SK-N-SH (cell line): ENCODE data around the gene FSTL5. TPM values are rescaled to one million over a fixed set of nuclear protein-coding genes. Genes with fewer than 3 reads are reported as not detected.

ENCODE experiments used
- CTCF ChIA-PET: fragments of 300-600, 350-600 bp; formaldehyde crosslinking; extraction: SDS; loops from one replicate; lab custom pipeline; 2021; lab: Yijun Ruan, JAX
- POLR2A ChIA-PET: fragments of 350-600 bp; sonication (Branson Sonifier 250); formaldehyde crosslinking; extraction: SDS; loops from one replicate; lab custom pipeline; 2020; ENCODE audit warnings: antibody characterized with exemption, inconsistent platforms; lab: Yijun Ruan, JAX
- DNase-seq: peaks from one replicate; pipeline ENCODE4 v3.0.0; 2012
- H2AFZ ChIP-seq: fragments of 200-600 bp; sonication (generic); 2 replicates; pipeline ENCODE4 v1.8.1; 2016; ENCODE audit warnings: antibody characterized with exemption, mild to moderate bottlenecking, low read depth
- H3F3A ChIP-seq: fragments of 200-600 bp; sonication (generic); replicated peaks from 2 replicates; pipeline ENCODE3; 2016; ENCODE audit warnings: antibody characterized with exemption, mild to moderate bottlenecking; ENCODE audit not compliant: insufficient read depth
- H3K27ac ChIP-seq, 2 experiments: fragments of 200-500 bp in 1 of 2; fragments of 200-600 bp in 1 of 2; sonication (Bioruptor generic) in 1 of 2; sonication (generic), shearing (Covaris generic) in 1 of 2; 2 replicates each; pipeline versions ENCODE4 v1.5.1 to v1.6.1; 2014 to 2016; ENCODE audit warnings: low read depth in 2 of 2, inconsistent platforms in 1 of 2, low read length in 1 of 2, mild to moderate bottlenecking in 1 of 2, mixed read lengths in 1 of 2
- H3K27me3 ChIP-seq: fragments of 200-600 bp; sonication (generic), shearing (Covaris generic); 2 replicates; pipeline ENCODE4 v1.6.1; 2016; ENCODE audit warnings: mixed run types; ENCODE audit not compliant: insufficient read depth
- H3K36me3 ChIP-seq, 2 experiments: fragments of 200-500 bp in 1 of 2; fragments of 200-600 bp in 1 of 2; sonication (Bioruptor generic) in 1 of 2; sonication (generic) in 1 of 2; replicated peaks in 1 of 2; 2 replicates each; pipeline versions ENCODE3 to v1.5.1; 2014 to 2016; ENCODE audit warnings: low read length in 1 of 2, mild to moderate bottlenecking in 1 of 2; ENCODE audit not compliant: insufficient read depth in 2 of 2, control insufficient read depth in 1 of 2
- H3K4me1 ChIP-seq, 2 experiments: fragments of 200-500 bp in 1 of 2; fragments of 200-600 bp in 1 of 2; sonication (Bioruptor generic) in 1 of 2; sonication (generic), shearing (Covaris generic) in 1 of 2; 2 replicates each; pipeline versions ENCODE4 v1.5.1 to v1.6.1; 2014 to 2016; ENCODE audit warnings: low read depth in 1 of 2, low read length in 1 of 2, mixed run types in 1 of 2; ENCODE audit not compliant: insufficient read depth in 2 of 2, control insufficient read depth in 1 of 2
- H3K4me2 ChIP-seq: fragments of 200-600 bp; sonication (generic), shearing (Covaris generic); 2 replicates; pipeline ENCODE4 v1.6.1; 2017; ENCODE audit warnings: mixed run types
- H3K4me3 ChIP-seq, 2 experiments: fragments of 200-500 bp in 1 of 2; fragments of 200-600 bp in 1 of 2; sonication (Bioruptor generic) in 1 of 2; sonication (generic), shearing (Covaris generic) in 1 of 2; 2 replicates each; pipeline versions ENCODE4 v1.5.1 to v1.8.1; 2014 to 2016; ENCODE audit warnings: low read depth in 2 of 2, inconsistent platforms in 1 of 2, low read length in 1 of 2, mild to moderate bottlenecking in 1 of 2, mixed read lengths in 1 of 2, moderate library complexity in 1 of 2
- H3K79me2 ChIP-seq: fragments of 200-600 bp; sonication (generic); 2 replicates; pipeline ENCODE4 v1.8.1; 2017; ENCODE audit warnings: mild to moderate bottlenecking; ENCODE audit not compliant: insufficient read depth
- H3K9ac ChIP-seq: fragments of 200-600 bp; sonication (generic); 2 replicates; pipeline ENCODE4 v1.6.1; 2017; ENCODE audit warnings: mixed run types
- H3K9me2 ChIP-seq: fragments of 200-600 bp; sonication (generic); 2 replicates; pipeline ENCODE4 v1.6.1; 2017; ENCODE audit warnings: mixed run types
- H3K9me3 ChIP-seq: fragments of 200-600 bp; sonication (generic); 2 replicates; pipeline ENCODE4 v1.6.1; 2017; ENCODE audit warnings: mixed run types, mild to moderate bottlenecking, moderate library complexity
- H4K20me1 ChIP-seq: fragments of 200-600 bp; sonication (generic); 2 replicates; pipeline ENCODE4 v1.6.1; 2017; ENCODE audit warnings: mild to moderate bottlenecking, mixed run types; ENCODE audit not compliant: insufficient read depth
- CHD2 ChIP-seq: fragments of 150-350 bp; IDR thresholded peaks from 2 replicates; pipeline ENCODE4 v1.6.1; 2018; ENCODE audit warnings: low read length; ENCODE audit not compliant: partially characterized antibody
- FOSL2 ChIP-seq: IDR thresholded peaks from 2 replicates; pipeline ENCODE4 v1.4.0; 2012; ENCODE audit warnings: low read depth, mild to moderate bottlenecking, moderate library complexity, borderline replicate concordance
- FOXJ3 ChIP-seq: sonication (generic); formaldehyde crosslinking; IDR thresholded peaks from 2 replicates; pipeline ENCODE4 v1.5.1; 2020; ENCODE audit warnings: mild to moderate bottlenecking, missing genetic modification reagents
- GABPA ChIP-seq: IDR thresholded peaks from 2 replicates; pipeline ENCODE4 v1.4.0; 2012; ENCODE audit warnings: low read depth, mild to moderate bottlenecking
- GATA2 ChIP-seq: sonication (generic); formaldehyde crosslinking; IDR thresholded peaks from 2 replicates; pipeline ENCODE4 v1.5.0; 2020; ENCODE audit warnings: mild to moderate bottlenecking, missing genetic modification reagents
- JUND ChIP-seq: IDR thresholded peaks from 2 replicates; pipeline ENCODE4 v1.4.0; 2012
- NRF1 ChIP-seq: IDR thresholded peaks from 2 replicates; pipeline ENCODE4 v1.6.1; 2012; ENCODE audit warnings: low read depth, mild to moderate bottlenecking, low read length
- RAD21 ChIP-seq: IDR thresholded peaks from 2 replicates; pipeline ENCODE4 v1.6.1; 2012; ENCODE audit warnings: mild to moderate bottlenecking, low read length
- SIN3A ChIP-seq: IDR thresholded peaks from 2 replicates; pipeline ENCODE4 v1.6.1; 2012; ENCODE audit warnings: low read depth, mild to moderate bottlenecking, low read length, moderate library complexity, borderline replicate concordance
- TAF1 ChIP-seq: IDR thresholded peaks from 2 replicates; pipeline ENCODE4 v1.6.1; 2012; ENCODE audit warnings: low read depth, mild to moderate bottlenecking, low read length, moderate library complexity, borderline replicate concordance
- TEAD4 ChIP-seq: IDR thresholded peaks from 2 replicates; pipeline ENCODE4 v1.4.0; 2012; ENCODE audit warnings: mild to moderate bottlenecking, borderline replicate concordance; ENCODE audit not compliant: insufficient read depth
- WGBS: methylation state at CpG from one replicate; pipeline ENCODE4 v1.1.6; 2017; ENCODE audit warnings: low lambda C conversion rate; 5-methylcytosine and 5-hydroxymethylcytosine counted together
- polyA plus RNA-seq, 3 experiments: library from polyadenylated mRNA; depleted of rRNA; stranded (reverse); fragments of >200 nt; gene quantifications; 2 replicates each; pipeline ENCODE4 v1.2.3, GENCODE V29; 2012
- TF ChIP-seq, protein P1 (sequence below): IDR thresholded peaks from 2 replicates; pipeline ENCODE4 v1.4.0; 2012; ENCODE audit warnings: low read depth, borderline replicate concordance
- TF ChIP-seq, protein P2 (sequence below): IDR thresholded peaks from 2 replicates; pipeline ENCODE4 v1.6.1; 2012; ENCODE audit warnings: mild to moderate bottlenecking, low read depth, low read length, moderate library complexity
- TF ChIP-seq, protein P3 (sequence below): fragments of 150-350 bp; IDR thresholded peaks from 2 replicates; pipeline ENCODE4 v1.6.1; 2016; ENCODE audit warnings: mild to moderate bottlenecking, low read depth, low read length
- TF ChIP-seq, protein P4 (sequence below): fragments of 150-350 bp; IDR thresholded peaks from 2 replicates; pipeline ENCODE4 v1.6.1; 2017; ENCODE audit warnings: antibody characterized with exemption, low read length, low read depth, borderline replicate concordance
- TF ChIP-seq, protein P5 (sequence below): fragments of 200-600 bp; sonication (generic); IDR thresholded peaks from 2 replicates; pipeline ENCODE4 v1.6.1; 2017; ENCODE audit warnings: antibody characterized with exemption, mild to moderate bottlenecking, moderate library complexity
- TF ChIP-seq, protein P6 (sequence below): IDR thresholded peaks from 2 replicates; pipeline ENCODE4 v1.4.0; 2012; ENCODE audit warnings: low read depth, borderline replicate concordance

Gene FSTL5
- polyA plus RNA-seq, 1 of the 3 experiments (the other 2 are of a cell fraction): 0.07 TPM

DNA sequence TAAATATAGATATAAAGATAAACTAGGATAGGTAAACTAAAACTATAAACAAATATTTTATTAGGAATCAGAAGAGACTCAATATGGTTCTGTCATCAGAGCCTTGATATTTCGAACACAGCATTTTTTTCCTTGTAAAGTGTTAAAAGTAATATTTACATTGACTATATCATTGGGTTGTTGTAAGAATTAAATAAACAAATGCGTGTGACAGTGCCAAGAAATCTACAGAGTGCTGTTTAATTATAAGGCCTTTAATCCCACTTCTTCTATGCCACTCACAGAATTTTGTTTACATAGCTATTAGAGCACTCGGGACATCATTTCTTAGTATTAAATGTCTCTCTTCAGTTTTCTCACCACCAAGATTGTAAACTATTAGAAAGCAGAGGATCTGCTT, 807.4 kb downstream of the FSTL5 start:
- ChIA-PET POLR2A (no interaction called here), CTCF (no interaction called here)
- Histone ChIP-seq H3K4me2 (no peak overlapping the region), H3K79me2 (no peaks in the 10 kb centered on the region), H3K4me3 (no peak overlapping the region), H3F3A (no peaks in the 10 kb centered on the region), H3K9me2 (no peaks in the 10 kb centered on the region), H3K27ac (no peak overlapping the region), H3K4me1 (no peaks in the 10 kb centered on the region), H3K9me3 (no peaks in the 10 kb centered on the region), H3K9ac (no peak overlapping the region), H3K27me3 (no peaks in the 10 kb centered on the region), H4K20me1 (no peaks in the 10 kb centered on the region), H3K36me3 (no peaks in the 10 kb centered on the region), H2AFZ (no peak overlapping the region)
- DNase-seq: no peak
- 32% methylated on average over 3 of the region's 3 CpGs for WGBS
- no peak for TF ChIP-seq CHD2
- no peak for TF ChIP-seq SIN3A
- no peak for TF ChIP-seq TEAD4
- TF ChIP-seq, protein P1, sequence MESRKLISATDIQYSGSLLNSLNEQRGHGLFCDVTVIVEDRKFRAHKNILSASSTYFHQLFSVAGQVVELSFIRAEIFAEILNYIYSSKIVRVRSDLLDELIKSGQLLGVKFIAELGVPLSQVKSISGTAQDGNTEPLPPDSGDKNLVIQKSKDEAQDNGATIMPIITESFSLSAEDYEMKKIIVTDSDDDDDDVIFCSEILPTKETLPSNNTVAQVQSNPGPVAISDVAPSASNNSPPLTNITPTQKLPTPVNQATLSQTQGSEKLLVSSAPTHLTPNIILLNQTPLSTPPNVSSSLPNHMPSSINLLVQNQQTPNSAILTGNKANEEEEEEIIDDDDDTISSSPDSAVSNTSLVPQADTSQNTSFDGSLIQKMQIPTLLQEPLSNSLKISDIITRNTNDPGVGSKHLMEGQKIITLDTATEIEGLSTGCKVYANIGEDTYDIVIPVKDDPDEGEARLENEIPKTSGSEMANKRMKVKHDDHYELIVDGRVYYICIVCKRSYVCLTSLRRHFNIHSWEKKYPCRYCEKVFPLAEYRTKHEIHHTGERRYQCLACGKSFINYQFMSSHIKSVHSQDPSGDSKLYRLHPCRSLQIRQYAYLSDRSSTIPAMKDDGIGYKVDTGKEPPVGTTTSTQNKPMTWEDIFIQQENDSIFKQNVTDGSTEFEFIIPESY: no peak
- no peak for TF ChIP-seq GABPA
- TF ChIP-seq, protein P2, sequence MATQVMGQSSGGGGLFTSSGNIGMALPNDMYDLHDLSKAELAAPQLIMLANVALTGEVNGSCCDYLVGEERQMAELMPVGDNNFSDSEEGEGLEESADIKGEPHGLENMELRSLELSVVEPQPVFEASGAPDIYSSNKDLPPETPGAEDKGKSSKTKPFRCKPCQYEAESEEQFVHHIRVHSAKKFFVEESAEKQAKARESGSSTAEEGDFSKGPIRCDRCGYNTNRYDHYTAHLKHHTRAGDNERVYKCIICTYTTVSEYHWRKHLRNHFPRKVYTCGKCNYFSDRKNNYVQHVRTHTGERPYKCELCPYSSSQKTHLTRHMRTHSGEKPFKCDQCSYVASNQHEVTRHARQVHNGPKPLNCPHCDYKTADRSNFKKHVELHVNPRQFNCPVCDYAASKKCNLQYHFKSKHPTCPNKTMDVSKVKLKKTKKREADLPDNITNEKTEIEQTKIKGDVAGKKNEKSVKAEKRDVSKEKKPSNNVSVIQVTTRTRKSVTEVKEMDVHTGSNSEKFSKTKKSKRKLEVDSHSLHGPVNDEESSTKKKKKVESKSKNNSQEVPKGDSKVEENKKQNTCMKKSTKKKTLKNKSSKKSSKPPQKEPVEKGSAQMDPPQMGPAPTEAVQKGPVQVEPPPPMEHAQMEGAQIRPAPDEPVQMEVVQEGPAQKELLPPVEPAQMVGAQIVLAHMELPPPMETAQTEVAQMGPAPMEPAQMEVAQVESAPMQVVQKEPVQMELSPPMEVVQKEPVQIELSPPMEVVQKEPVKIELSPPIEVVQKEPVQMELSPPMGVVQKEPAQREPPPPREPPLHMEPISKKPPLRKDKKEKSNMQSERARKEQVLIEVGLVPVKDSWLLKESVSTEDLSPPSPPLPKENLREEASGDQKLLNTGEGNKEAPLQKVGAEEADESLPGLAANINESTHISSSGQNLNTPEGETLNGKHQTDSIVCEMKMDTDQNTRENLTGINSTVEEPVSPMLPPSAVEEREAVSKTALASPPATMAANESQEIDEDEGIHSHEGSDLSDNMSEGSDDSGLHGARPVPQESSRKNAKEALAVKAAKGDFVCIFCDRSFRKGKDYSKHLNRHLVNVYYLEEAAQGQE: no peak

DNA sequence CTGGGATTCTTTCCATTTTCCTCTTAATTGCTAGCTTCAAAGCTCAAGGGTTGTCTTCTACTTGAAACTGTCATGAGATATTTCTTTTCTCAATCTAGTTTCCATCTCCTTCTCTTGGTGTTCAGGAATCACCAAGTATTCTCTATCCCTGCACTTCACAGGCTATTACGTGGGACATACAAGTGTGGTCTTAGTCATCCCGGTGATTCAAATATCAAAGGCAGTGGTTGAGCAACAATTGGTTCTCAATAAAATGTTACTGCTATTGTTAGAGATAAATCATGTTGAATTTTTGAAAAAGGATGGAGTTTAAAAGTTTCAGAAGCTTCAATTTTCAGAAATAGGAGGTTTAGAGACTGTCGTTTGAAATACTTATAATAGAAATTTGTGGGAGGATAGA, 812.9 kb downstream of the FSTL5 start:
- Histone ChIP-seq H3K36me3 (no peaks in the 10 kb centered on the region), H3F3A (no peaks in the 10 kb centered on the region), H3K4me3 (no peak overlapping the region), H4K20me1 (no peaks in the 10 kb centered on the region), H3K9me3 (no peaks in the 10 kb centered on the region), H3K27me3 (no peaks in the 10 kb centered on the region), H3K4me1 (no peaks in the 10 kb centered on the region), H2AFZ (no peak overlapping the region), H3K27ac (no peak overlapping the region), H3K9ac (no peak overlapping the region), H3K4me2 (no peak overlapping the region), H3K79me2 (no peaks in the 10 kb centered on the region), H3K9me2 (no peaks in the 10 kb centered on the region)
- no peak for DNase-seq
- WGBS: 39% methylated on average over 3 of the region's 3 CpGs
- ChIA-PET CTCF (no interaction called here), POLR2A (no interaction called here)
- TF ChIP-seq, protein P3, sequence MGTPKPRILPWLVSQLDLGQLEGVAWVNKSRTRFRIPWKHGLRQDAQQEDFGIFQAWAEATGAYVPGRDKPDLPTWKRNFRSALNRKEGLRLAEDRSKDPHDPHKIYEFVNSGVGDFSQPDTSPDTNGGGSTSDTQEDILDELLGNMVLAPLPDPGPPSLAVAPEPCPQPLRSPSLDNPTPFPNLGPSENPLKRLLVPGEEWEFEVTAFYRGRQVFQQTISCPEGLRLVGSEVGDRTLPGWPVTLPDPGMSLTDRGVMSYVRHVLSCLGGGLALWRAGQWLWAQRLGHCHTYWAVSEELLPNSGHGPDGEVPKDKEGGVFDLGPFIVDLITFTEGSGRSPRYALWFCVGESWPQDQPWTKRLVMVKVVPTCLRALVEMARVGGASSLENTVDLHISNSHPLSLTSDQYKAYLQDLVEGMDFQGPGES: no peak
- TF ChIP-seq RAD21 (no peak), NRF1 (no peak), JUND (no peak), FOSL2 (no peak), GATA2 (CRISPR knock-in tag) (no peak), TAF1 (no peak), FOXJ3 (CRISPR knock-in tag) (no peak)
- TF ChIP-seq, protein P4, sequence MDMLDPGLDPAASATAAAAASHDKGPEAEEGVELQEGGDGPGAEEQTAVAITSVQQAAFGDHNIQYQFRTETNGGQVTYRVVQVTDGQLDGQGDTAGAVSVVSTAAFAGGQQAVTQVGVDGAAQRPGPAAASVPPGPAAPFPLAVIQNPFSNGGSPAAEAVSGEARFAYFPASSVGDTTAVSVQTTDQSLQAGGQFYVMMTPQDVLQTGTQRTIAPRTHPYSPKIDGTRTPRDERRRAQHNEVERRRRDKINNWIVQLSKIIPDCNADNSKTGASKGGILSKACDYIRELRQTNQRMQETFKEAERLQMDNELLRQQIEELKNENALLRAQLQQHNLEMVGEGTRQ: no peak
- TF ChIP-seq, protein P5, sequence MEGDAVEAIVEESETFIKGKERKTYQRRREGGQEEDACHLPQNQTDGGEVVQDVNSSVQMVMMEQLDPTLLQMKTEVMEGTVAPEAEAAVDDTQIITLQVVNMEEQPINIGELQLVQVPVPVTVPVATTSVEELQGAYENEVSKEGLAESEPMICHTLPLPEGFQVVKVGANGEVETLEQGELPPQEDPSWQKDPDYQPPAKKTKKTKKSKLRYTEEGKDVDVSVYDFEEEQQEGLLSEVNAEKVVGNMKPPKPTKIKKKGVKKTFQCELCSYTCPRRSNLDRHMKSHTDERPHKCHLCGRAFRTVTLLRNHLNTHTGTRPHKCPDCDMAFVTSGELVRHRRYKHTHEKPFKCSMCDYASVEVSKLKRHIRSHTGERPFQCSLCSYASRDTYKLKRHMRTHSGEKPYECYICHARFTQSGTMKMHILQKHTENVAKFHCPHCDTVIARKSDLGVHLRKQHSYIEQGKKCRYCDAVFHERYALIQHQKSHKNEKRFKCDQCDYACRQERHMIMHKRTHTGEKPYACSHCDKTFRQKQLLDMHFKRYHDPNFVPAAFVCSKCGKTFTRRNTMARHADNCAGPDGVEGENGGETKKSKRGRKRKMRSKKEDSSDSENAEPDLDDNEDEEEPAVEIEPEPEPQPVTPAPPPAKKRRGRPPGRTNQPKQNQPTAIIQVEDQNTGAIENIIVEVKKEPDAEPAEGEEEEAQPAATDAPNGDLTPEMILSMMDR: no peak
- TF ChIP-seq, protein P6, sequence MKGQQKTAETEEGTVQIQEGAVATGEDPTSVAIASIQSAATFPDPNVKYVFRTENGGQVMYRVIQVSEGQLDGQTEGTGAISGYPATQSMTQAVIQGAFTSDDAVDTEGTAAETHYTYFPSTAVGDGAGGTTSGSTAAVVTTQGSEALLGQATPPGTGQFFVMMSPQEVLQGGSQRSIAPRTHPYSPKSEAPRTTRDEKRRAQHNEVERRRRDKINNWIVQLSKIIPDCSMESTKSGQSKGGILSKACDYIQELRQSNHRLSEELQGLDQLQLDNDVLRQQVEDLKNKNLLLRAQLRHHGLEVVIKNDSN: no peak
